ENCODE data around the gene YOD1.

YOD1 gene

DNA sequence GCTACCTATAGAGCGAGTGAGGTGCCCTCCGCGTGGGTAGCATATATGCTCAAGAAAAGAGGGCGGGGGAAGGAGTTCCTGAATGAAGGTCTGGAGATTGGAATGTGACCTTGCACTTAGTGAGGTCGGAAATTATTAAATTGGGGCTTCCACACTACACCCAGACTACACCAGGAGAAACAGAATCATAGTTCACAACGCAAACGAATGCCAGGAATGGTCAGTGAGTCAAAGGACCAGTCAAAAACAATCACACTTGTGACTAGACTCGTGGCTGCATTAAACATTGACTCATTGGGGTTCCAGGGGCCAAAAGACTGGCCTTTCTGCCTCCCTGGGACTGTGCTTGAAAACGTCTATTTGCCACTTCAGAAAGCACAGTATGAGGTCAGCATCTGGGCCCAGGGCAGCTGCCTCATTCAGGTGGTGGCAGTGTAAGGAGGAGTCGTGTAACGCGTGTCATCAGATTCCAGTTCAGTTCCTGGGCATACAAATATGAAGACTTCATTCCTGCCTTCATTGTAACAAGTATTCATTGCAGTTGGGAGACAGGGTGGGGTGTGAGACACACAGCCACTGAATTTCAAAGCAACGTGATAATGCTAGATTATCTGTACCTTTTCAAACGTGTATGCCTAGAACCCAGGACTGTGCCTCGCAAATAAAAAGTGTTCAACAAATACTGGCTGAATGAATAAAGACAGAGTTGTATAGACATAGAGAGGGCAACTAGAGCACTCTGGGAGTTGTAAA is at the start of gene YOD1:
Gene YOD1 (minus strand): TSS at position 18 of the 753 bp plus-strand sequence. CDS start 178 bp downstream, outside the sequence.
- no peak for DNase-seq (ENCODE audit: low read depth in 2 of 2)

DNA sequence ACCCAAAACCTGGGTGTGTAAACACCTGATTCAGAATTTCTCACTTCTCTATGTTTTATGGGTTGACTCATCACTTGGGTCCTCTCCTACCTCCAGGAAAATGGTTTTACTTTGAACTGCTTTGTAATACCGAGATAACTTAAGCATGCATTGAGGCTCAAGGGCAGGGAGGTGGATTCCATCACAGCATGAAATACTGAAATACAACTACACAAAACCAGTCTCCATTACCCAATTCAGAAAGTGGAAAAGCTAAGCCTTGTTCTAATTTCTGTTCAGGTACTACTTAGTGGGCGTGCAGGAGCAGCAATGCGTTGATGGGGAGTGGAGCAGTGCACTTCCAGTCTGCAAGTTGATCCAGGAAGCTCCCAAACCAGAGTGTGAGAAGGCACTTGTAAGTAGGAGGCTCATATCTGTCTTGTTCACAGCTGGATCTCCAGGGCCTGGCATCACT is 46.9 kb upstream of the YOD1 start:
- DNase-seq (ENCODE audit: low read depth in 2 of 2): peak; percentile 8 to 30

DNA sequence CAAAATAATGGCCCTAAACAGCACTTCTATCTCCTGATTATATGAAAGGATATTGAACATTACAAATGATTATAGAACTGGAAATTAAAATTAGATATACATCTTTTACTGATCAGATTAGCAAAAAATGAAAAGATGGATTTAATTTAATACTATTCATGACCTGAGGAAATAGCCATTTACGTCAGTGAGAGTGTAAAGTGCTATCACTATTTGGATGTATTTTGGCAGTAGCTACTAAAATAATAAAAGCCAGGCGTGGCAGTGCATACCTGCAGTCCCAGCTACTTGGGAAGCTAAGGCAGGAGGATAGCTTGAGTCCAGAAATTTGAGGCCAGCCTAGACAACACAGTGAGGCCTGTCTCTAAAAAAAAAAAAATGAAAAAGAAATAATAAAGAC is 42.9 kb upstream of the YOD1 start:
- DNase-seq (ENCODE audit: low read depth in 2 of 2): no peak

DNA sequence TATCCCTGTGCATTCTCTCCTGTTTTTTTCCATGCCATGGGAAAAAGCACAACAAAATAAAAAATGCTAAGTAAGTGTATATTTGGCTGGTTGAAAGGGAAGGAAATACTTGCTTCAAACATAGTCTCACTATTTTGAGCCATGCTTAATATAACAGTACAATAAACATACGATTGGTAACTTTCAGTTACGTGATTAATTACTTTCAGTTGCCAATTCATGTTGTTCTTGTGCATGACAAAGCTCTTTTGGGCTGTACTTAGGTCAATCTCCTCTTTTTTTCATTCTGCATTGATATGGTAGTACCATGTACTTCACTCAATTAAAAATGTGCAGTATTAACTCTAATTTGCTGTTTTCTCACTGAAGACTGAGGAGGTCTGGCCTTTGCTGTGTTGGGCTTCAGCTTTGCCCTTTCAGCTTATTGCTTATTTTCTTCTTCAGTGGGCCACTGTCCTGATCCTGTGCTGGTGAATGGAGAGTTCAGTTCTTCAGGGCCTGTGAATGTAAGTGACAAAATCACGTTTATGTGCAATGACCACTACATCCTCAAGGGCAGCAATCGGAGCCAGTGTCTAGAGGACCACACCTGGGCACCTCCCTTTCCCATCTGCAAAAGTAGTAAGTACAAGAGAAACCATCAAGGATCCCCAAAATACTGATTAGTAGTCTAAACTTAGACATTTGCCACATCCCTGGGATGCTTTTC is 40.3 kb upstream of the YOD1 start:
- DNase-seq (ENCODE audit: low read depth in 2 of 2): no peak

DNA sequence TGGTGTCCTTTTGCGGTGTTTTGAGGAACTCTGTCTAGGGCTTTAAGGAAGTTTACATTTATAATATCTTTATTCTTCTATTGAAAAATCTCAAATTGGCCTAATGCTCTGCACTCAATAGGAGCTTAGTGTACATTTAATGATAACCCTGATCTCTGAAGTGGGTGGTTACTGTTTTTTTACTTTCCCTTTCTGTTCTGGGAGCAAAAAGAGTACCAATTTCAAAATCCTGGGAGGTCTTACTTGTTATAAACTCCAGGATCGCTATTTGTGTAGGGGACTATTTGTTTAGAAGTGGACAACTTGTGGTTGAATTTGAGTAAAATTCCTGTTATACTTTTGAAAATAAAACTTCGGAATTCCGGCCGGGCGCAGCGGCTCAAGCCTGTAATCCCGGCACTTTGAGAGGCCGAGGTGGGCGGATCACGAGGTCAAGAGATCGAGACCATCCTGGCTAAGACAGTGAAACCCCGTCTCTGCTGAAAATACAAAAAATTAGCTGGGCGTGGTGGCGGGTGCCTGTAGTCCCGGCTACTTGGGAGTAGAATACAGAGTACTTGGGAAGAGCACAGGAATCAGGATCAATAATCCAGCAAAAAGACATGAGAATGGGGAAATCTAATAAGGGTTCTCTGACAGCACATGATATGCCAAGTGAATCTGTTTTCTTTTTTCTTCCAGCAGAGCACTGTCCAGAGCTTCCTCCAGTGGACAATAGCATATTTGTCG is 38.8 kb upstream of the YOD1 start:
- no peak for DNase-seq (ENCODE audit: low read depth in 2 of 2)

DNA sequence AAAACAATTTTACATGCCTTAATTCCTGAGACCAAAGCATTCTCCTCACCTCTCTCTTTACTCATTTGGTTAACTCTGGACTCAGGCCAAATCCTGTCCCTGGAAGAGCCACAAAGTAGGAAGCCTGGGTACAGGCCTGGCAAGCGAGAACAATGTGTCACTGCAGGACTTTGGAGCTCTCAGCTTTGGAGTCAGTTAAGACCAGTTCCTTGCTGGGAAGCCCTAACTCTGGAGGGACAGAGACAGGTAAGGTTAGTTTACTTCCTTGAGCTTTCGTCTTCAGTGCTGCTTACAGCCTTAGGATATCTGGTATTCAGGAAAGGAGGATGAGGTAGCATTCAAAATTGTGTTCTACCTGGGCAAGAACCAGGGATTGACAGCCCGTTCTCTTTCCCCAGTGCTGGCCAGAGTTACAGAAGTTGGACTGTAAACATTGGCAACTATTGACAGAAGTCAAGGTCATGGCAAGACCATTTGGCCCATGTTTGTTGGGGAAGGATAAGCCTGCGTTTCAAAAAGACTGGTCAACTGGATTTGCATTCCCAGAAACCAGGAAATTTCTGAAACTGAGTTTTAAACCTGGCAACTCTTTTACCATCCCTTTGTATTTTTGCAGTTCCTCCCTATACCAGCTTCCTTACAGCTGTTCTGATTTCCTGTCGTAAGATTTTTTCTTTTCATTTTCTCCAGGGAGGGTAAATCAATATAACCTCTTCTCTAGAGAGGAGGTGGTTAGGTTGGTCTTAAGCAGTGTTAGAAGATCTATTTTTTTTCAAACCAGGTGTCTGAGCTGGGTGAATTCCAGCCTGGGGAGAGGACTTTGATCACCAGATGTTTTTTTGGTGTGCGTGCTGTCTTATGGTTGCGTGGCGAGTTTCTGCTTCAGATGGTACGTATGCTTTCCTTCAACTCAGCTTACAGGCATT is 38.0 kb upstream of the YOD1 start, which contains the start of gene C4BPB:
Gene C4BPB (plus strand): TSS at position 160 of the 926 bp plus-strand sequence. CDS start 672 bp downstream, at position 832.
- no peak for DNase-seq (ENCODE audit: low read depth in 2 of 2)

DNA sequence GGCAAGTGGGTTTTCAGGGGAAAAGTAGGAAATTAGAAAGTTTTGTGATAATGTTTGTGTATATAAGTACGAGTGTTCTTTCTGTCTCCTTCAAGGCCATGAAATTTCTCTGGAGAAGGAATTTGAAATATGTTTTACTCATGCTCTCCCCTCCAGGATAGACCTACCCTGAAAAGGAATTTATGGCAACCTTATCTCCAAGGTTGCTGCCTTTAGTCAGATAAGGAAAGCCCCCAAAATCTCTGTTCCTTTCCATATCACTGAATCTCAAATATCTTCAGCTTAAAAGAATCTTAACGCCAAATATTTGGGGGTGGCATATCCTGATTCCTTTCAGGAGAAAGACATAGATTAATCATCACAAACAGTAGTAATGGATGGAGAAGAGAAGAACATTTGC is 37.2 kb upstream of the YOD1 start:
- DNase-seq (ENCODE audit: low read depth in 2 of 2): no peak

DNA sequence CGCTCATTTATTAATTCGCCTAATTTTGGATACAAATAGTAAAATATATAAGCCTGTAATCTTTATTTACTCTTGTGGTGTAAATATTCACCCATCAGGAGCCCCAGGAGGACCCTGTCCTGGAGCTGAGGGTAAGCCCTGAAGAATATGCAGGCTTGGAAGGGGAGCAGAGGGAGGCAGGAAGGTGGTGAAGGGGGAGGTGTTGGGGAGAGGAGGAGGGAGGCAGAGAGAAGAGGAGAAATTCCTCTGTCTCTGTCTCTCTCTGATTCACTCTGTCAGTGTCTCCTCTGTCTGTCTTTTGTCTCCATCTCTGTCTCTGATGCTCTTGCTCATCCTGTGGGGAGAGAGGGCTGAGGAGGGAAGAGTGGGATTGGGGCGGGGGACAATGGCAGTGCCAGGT is 34.9 kb upstream of the YOD1 start:
- no peak for DNase-seq (ENCODE audit: low read depth in 2 of 2)

DNA sequence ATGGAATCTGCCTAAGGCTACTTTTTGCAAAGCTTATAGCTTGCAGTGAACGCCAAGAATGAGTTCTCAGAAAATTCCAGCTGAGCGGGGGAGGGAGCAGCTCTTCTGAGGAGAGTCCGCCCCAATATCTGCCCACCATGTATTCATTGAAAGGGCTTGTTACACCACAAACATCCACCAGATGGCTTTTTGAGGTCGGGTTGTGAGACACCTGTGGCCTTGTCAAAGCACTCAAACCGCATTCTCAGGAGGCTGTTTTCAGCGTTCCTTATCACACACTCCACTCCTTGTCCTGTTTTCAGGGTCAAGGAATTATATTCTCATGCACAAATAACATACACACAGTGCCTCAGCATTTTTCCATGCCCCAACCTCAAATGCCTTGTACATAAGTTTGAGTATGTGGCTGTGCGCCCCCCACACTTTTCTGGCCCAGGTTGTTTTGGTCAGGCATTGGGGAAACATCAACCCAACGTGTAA is 33.7 kb upstream of the YOD1 start:
- DNase-seq (ENCODE audit: low read depth in 2 of 2): peak; percentile 8 to 50

DNA sequence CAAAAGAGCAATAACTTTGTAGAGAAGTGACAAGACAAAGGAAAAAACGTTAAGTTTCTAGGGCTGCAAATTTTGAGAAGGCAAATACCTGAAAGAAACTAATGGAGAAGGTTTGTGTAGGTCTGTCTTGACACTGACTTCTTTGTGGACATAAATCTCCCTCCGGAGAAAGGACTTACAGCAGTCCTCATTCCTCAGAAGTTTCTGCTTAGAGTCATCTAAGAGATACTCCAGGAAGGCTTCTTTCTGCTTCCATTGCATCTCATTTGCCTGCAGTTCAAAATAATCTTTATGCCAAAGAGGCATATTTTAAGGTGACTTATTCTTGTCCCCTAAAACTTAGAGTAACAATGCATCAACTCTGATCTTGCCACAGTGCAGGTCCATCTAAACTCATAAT is 33.2 kb upstream of the YOD1 start:
- DNase-seq (ENCODE audit: low read depth in 2 of 2): no peak

DNA sequence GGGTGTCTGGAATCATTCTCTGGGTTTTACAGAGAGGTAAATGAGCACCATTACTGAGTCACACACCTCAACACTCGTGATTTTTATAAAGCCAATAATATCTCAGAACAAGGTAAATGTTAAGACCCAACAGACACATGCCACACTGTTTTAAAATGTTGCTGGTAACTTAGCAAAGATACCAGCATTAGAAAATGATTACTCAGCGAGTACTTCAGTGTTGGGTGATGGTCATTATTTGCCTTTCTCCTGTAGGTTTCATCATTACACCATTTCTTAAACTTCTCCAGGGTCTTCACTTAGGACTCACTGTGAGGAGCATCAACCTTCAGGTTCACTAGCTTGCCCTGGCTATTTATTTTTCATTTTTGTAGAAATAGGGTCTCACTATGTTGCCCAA is 30.8 kb upstream of the YOD1 start:
- no peak for DNase-seq (ENCODE audit: low read depth in 2 of 2)

DNA sequence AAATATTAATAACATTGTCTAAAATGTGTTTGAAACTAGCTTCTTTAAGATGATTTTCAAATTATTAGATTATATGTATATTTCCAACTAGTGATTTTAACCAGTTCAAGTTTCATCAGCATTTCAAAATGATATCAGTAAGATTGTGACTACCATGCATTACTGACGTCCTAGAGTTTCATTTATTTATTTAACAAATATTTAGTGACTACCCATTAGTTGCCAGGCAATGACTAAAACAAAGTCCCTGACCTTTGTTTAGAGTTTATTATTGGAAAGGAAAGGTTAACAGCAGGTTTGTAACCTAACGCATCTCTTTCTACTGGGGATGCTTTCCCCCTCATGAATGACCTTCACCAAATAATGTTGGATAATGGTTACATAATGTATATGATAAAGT is 30.1 kb upstream of the YOD1 start:
- DNase-seq (ENCODE audit: low read depth in 2 of 2): no peak

DNA sequence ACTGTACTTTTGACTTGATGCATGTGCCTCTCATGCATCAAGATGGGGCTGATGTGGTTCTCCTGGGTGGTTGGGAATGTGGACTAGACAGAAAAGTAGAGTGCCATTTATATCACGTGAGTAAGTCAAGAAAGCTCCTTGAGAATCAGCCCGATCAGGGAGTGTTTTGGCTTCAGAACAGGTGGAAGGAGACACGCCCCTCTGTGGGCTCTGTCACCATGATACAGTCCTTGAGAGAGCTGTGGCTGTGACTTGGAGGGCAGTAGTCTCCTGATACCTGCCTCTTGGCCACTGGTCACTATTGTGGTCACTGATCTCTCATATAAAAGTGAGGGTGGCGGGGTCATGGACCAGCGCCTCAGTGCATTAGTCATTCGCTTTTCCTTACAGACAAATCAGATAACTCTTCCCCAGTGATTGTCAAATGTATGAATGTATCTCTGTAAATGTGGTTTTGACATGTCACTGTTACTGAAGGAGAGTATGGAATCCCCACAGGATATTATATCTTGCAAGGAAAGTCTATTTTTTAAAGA is 28.8 kb upstream of the YOD1 start:
- DNase-seq (ENCODE audit: low read depth in 2 of 2): no peak

DNA sequence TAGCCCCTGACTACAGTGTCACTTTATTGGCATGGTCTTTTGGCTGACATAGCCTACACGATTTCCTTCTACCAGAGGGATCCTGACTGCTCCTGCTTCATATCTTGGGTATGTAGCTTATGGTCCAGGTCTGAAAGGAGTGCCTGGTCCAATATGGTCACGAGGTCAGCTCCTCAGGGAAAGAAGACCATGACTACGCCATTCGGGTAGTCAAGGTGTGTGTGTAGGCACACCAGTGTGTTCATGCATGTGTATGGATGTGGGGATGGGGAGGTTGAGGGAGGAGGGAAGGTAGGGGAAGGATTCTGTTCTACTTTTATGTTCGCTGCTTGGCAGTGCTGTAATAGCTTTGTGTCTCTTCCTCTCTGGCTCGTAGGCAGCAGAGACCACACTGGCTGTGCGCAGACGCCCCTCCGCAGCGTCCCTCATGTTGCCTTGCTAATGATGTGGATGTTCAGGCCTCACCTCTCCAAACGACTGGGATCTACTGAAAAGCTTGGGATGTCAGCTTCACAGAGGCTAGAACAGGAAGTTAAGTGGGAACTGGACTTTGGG is 27.6 kb upstream of the YOD1 start:
- DNase-seq (ENCODE audit: low read depth in 2 of 2): no peak

DNA sequence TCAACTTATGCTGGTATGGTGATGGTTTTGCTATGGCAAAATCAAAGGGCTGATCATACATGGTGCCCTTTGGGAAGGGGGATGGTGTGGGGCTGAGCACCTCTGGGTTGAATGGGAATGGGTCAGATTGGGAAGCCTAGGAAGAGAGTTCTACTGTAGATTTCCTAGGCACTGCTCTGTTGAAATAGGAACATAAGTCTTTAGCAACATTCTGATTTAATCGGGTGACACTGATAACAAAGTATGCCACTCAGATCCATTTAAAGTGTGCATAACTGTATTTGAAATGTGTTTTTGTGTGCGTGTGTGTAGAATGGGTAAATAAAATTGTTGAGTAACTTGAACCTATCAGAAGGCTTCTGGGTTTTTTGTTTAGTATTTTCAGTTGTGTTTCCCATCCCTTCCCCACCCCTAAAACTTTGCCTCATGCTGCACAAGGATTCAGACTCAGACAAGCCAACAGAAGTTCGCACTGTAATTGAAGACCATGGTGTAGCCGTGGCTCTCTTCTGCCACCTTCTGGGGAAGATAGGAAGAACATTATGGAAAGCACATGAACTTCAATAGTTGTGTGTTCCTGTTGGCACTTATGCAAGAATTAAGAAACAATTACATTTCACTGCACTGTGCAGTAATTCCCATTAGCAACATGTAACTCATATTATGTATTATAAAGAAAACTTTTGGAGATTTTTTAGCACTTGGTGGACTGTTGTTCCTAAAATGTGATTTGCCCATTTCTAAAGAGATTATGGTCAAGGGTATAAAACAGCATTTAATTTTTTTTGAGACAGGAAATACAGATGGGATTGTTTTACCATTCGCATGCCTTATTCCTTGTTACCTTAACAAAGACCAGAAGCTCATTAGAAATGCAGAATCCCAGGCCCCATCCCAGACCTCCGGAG is 26.7 kb upstream of the YOD1 start:
- peak in 1 of 2 donors; percentile 34 for DNase-seq (ENCODE audit: low read depth in 2 of 2)

DNA sequence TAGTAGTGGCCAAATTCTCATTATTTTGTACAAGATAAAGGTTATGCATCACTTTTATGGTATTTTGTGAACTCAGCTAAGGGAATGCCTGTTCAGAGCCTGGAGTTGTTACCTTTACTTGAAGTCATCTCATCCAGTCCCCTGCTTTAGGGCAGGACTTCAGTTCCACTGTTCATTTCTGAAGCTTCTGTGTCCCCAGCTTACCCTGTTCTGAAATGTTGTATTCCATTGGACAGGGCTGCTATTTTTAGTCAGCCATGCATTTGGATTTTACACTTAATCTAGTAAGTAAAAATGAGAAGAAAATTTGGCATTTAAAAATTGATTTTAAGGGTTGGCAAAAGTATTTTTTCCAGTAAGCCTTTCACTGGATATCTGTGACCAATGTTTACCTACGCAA is 26.0 kb upstream of the YOD1 start:
- no peak for DNase-seq (ENCODE audit: low read depth in 2 of 2)

DNA sequence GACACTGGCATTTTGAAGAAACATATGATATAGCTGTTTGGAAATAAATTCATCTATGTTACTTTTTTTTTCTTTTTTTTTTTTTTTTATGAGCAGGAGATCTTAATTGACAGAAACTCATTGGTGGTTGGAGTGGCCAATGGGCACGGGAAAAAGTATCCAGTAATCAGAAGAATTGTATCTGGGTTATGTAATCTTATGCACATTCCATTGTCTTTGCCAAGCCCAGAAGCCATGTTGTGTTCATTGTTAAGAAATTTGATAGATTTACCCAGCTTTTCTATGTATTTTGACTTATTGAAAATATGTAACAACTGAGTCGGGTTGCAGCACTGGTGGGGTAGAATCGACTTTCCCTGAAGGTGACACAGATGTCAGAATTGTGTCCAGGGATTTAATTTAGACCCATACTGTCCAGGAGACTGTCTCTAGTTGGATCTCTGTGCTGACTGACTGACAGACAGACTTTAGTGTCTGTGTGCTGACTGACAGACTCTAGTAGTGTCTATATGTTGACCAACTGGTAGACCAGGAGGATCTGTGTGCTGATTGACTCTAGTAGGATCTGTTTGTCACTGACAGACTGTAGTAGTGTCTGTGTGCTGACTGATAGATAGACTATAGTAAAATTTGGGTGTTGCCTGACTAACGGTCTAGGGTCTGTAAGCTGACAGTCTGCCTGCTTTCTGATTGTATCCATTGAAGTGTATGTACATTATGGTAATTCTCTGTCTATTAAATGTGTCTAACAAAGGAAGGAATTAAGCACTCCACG is 25.4 kb upstream of the YOD1 start:
- no peak for DNase-seq (ENCODE audit: low read depth in 2 of 2)

DNA sequence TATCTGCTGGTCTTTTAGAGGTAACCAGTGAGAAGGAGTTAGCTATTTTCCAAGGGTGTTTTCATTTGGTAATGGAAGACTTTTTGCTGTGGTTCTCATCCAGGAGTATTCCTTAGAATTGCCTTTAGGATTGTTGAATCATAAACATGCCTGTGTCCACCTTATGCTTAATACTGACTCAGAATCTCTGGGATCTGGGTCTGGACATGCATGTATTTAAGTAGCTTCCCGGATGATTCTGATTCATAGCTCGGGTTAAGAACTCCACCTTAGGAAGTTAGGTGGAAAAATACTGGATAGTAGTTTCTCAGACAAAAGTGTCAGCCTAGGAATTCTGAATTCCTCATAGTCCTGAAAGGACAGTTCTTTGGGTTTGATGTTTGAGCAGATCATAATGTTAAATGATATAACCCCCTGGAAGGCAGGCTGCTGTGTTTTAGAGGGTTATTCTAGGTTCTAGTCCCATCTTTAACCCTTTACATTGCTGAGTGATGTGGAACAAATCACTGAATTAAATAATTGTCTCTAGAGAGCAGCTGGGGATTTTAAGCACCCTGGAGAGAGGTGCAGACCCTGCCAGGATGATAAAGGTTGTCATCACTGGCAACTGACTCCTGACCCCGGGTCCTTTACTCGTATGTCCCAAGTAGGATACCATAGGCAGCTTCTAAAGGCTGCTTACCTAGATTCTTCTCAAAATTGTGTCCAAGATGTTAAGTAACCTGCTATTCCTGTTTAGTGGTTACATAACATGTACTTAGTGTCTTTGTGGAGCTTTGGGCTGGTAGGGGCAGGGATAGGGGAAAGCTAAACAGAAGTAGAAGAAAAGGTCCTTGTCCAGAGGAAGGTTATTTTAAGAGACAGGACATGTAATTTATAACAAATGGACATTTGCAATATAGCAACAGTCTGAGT is 23.2 kb upstream of the YOD1 start:
- no peak for DNase-seq (ENCODE audit: low read depth in 2 of 2)
